Panc1 (cell line): ENCODE data around the gene GRIK4. TPM values are rescaled to one million over a fixed set of nuclear protein-coding genes. Genes with fewer than 3 reads are reported as not detected.

ENCODE experiments used
- ATAC-seq: fragments of 200-7000 bp; cut with Tn5 transposase; 2 replicates; pipeline ENCODE4 v1.9.1; 2020; ENCODE audit warnings: mild to moderate bottlenecking, moderate library complexity
- BruUV-seq: library from RNA; stranded (reverse); fragments of 400-500 nt; replicated peaks from 2 replicates; lab custom pipeline; 2021; lab: Mats Ljungman, UMichigan
- CTCF ChIA-PET: fragments of 300-600 bp; sonication (Branson Sonifier 250); formaldehyde crosslinking; loops from one replicate; lab custom pipeline; 2022; ENCODE audit warnings: antibody characterized with exemption; lab: Charles Lee
- POLR2A ChIA-PET: fragments of 300-600 bp; sonication (Branson Sonifier 250); formaldehyde crosslinking; loops from one replicate; lab custom pipeline; 2022; ENCODE audit warnings: antibody characterized with exemption; lab: Charles Lee
- DNase-seq: peaks from one replicate; pipeline ENCODE4 v3.0.0-alpha.2; 2010; ENCODE audit warnings: low read depth, low spot score
- H3K27ac ChIP-seq: 2 replicates; pipeline ENCODE4 v1.5.1; 2011; ENCODE audit warnings: mild to moderate bottlenecking, low read length, inconsistent platforms
- H3K27me3 ChIP-seq: fragments of 200-500 bp; sonication (Bioruptor generic); 2 replicates; pipeline ENCODE4 v1.6.0; 2014; ENCODE audit warnings: low read length, inconsistent platforms; ENCODE audit not compliant: control insufficient read depth, insufficient read depth
- H3K36me3 ChIP-seq: fragments of 200-500 bp; sonication (Bioruptor generic); 2 replicates; pipeline ENCODE4 v1.5.1; 2014; ENCODE audit warnings: inconsistent platforms, mild to moderate bottlenecking, low read length, moderate library complexity; ENCODE audit not compliant: control insufficient read depth, insufficient read depth
- H3K4me1 ChIP-seq: 2 replicates; pipeline ENCODE4 v1.5.1; 2011; ENCODE audit warnings: inconsistent platforms, mild to moderate bottlenecking, low read length, moderate library complexity; ENCODE audit not compliant: control insufficient read depth, insufficient read depth
- H3K4me3 ChIP-seq, 2 experiments: 2 replicates each; pipeline ENCODE4 v1.5.1; 2011 to 2012; ENCODE audit warnings: low read depth in 2 of 2, low read length in 2 of 2, mild to moderate bottlenecking in 2 of 2, inconsistent platforms in 1 of 2, moderate library complexity in 1 of 2
- H3K9me3 ChIP-seq: fragments of 200-500 bp; sonication (Bioruptor generic); 2 replicates; pipeline ENCODE4 v1.5.1; 2014; ENCODE audit warnings: low read depth, mild to moderate bottlenecking, inconsistent platforms, low read length, moderate library complexity; ENCODE audit not compliant: control insufficient read depth, insufficient read depth
- POLR2AphosphoS5 ChIP-seq: IDR thresholded peaks from 2 replicates; pipeline ENCODE4 v1.6.1; 2012; ENCODE audit warnings: mild to moderate bottlenecking, low read depth, low read length, moderate library complexity
- SIN3A ChIP-seq: IDR thresholded peaks from 2 replicates; pipeline ENCODE4 v1.6.1; 2012; ENCODE audit warnings: low read depth, mild to moderate bottlenecking, low read length, moderate library complexity, borderline replicate concordance; ENCODE audit not compliant: insufficient read depth
- TCF7L2 ChIP-seq: IDR thresholded peaks from 2 replicates; pipeline ENCODE4 v1.6.1; 2011; ENCODE audit warnings: mild to moderate bottlenecking, low read depth, low read length, inconsistent platforms
- in situ Hi-C: cut with HindIII; loops from 2 replicates; pipeline ENCODE4 v1.10.0; 2016; ENCODE audit warnings: low sequenced_read_pairs, low pct_unique_long_range_greater_than_20kb
- intact Hi-C: fragments of 100-400 bp; cut with micrococcal nuclease; formaldehyde crosslinking; loops from one replicate; pipeline ENCODE4 v1.10.0; 2022; ENCODE audit not compliant: unreplicated experiment
- total RNA-seq: library from RNA; stranded (reverse); gene quantifications from one replicate; pipeline ENCODE4 v1.2.1, GENCODE V29; 2021; ENCODE audit not compliant: unreplicated experiment
- TF ChIP-seq, protein P1 (sequence below): fragments of 450-650 bp; IDR thresholded peaks from 2 replicates; pipeline ENCODE4 v1.5.1; 2017; ENCODE audit warnings: mild to moderate bottlenecking
- TF ChIP-seq, protein P2 (sequence below), 2 experiments: IDR thresholded peaks; 2 replicates each; pipeline ENCODE4 v1.6.1; 2011 to 2012; ENCODE audit warnings: low read depth in 2 of 2, control low read depth in 1 of 2, low read length in 1 of 2, mild to moderate bottlenecking in 1 of 2, moderate library complexity in 1 of 2; ENCODE audit not compliant: insufficient read depth in 1 of 2

Gene GRIK4
- total RNA-seq, 1 experiment from 2014 or later = 0.62 TPM

DNA sequence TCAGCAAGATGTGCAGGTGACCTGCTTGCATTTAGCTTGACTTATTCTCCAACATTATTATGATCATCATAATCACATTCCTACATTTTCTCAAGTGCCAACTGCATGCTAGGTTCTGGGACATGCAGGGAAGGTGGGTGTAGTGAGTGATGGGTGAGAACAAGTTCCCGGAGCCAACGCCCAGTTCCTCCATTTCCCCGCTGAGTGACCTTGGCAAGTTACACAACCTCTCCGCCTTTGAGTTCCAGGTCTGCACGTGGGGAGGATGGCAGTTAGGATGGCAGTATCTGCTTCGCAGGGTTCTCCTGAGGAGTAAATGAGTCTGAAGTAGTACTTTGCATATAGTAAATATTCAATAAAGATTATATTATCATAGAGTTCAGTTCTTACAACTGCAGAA, 140.3 kb downstream of the GRIK4 start:
- no peak for ATAC-seq
- intact Hi-C loops (no loop called here), in situ Hi-C loops (no loop called here)
- no TSS peak for BruUV-seq
- Histone ChIP-seq H3K27ac (no peak overlapping the region), H3K27me3 (peaks cover 7% of the 10 kb centered on the region), H3K4me1 (no peaks in the 10 kb centered on the region), H3K36me3 (no peaks in the 10 kb centered on the region), H3K9me3 (no peaks in the 10 kb centered on the region), H3K4me3 (no peak overlapping the region)
- CTCF ChIA-PET = no interaction called here
- TF ChIP-seq TCF7L2 = no peak
- TF ChIP-seq, protein P1, sequence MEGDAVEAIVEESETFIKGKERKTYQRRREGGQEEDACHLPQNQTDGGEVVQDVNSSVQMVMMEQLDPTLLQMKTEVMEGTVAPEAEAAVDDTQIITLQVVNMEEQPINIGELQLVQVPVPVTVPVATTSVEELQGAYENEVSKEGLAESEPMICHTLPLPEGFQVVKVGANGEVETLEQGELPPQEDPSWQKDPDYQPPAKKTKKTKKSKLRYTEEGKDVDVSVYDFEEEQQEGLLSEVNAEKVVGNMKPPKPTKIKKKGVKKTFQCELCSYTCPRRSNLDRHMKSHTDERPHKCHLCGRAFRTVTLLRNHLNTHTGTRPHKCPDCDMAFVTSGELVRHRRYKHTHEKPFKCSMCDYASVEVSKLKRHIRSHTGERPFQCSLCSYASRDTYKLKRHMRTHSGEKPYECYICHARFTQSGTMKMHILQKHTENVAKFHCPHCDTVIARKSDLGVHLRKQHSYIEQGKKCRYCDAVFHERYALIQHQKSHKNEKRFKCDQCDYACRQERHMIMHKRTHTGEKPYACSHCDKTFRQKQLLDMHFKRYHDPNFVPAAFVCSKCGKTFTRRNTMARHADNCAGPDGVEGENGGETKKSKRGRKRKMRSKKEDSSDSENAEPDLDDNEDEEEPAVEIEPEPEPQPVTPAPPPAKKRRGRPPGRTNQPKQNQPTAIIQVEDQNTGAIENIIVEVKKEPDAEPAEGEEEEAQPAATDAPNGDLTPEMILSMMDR = no peak
- no peak for TF ChIP-seq SIN3A
- TF ChIP-seq, protein P2, sequence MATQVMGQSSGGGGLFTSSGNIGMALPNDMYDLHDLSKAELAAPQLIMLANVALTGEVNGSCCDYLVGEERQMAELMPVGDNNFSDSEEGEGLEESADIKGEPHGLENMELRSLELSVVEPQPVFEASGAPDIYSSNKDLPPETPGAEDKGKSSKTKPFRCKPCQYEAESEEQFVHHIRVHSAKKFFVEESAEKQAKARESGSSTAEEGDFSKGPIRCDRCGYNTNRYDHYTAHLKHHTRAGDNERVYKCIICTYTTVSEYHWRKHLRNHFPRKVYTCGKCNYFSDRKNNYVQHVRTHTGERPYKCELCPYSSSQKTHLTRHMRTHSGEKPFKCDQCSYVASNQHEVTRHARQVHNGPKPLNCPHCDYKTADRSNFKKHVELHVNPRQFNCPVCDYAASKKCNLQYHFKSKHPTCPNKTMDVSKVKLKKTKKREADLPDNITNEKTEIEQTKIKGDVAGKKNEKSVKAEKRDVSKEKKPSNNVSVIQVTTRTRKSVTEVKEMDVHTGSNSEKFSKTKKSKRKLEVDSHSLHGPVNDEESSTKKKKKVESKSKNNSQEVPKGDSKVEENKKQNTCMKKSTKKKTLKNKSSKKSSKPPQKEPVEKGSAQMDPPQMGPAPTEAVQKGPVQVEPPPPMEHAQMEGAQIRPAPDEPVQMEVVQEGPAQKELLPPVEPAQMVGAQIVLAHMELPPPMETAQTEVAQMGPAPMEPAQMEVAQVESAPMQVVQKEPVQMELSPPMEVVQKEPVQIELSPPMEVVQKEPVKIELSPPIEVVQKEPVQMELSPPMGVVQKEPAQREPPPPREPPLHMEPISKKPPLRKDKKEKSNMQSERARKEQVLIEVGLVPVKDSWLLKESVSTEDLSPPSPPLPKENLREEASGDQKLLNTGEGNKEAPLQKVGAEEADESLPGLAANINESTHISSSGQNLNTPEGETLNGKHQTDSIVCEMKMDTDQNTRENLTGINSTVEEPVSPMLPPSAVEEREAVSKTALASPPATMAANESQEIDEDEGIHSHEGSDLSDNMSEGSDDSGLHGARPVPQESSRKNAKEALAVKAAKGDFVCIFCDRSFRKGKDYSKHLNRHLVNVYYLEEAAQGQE (IDR thresholded peaks at IDR 0.05; ENCODE audit: insufficient read depth in 1 of 2, low read depth in 2 of 2, low read length in 1 of 2) = no peak
- TF ChIP-seq POLR2AphosphoS5 = no peak
- POLR2A ChIA-PET = no interaction called here
- DNase-seq = no peak

DNA sequence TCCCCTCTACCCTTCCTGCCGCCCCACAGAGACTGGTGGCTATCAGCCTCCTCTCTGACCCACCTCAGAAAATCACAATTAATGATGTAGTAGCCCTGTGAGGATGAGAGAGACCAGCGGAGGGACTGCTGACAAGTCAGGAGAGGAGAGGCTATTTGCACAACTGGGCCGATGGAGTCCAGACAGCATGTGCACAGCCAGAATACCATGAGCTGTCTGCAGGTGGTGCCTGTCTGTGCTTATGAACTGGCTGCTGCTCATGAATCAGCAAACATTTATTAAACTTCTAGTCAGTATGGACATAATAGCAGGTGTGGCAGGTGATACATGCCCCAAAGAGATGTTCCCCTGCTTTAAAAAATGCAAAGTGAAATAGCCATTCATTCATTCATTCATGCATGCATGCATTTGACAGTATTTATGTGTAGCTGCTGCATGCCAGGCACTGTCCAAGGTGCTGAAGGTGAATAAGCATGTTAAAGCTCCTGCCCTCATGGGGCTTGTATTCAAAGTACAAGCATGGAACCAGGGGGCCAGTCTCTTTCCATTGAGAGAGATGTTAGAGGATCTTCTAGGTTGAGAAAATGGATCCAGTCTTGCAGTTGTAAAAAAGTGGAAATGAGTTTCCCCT, 141.3 kb downstream of the GRIK4 start:
- Histone ChIP-seq H3K27ac (no peak overlapping the region), H3K36me3 (no peaks in the 10 kb centered on the region), H3K4me1 (no peaks in the 10 kb centered on the region), H3K9me3 (no peaks in the 10 kb centered on the region), H3K27me3 (peaks cover 7% of the 10 kb centered on the region), H3K4me3 (no peak overlapping the region)
- DNase-seq (no peak), ATAC-seq (no peak)
- in situ Hi-C loops (no loop called here), intact Hi-C loops (no loop called here)
- TF ChIP-seq SIN3A (no peak), POLR2AphosphoS5 (no peak), TCF7L2 (no peak)
- TF ChIP-seq, protein P2 (IDR thresholded peaks at IDR 0.05; ENCODE audit: insufficient read depth in 1 of 2, low read depth in 2 of 2, low read length in 1 of 2) = peak; percentile 90 to 94
- POLR2A ChIA-PET = no interaction called here
- BruUV-seq = no TSS peak
- CTCF ChIA-PET = no interaction called here
